Activated naive CD4-positive, alpha-beta T cell (primary cell): Measurements from ENCODE around the gene PRPH.
"Not testable (repeated sequence)": the region's sequence is repeated elsewhere in the genome, so short reads cannot be mapped to it uniquely, and the experiment has no call there.

Experiments used
- DNase-seq, 4 experiments: peaks; one replicate each; lab custom pipeline; 2025; lab: John Stamatoyannopoulos, UW

PRPH gene

GRCh38 chr12:49295082-49295936 is at the start of gene PRPH:
TSS of gene PRPH (plus strand) at chr12:49295147. CDS start at chr12:49295201, 54 bp downstream.
- DNase-seq, result no peak

- DNase-seq, result no peak
These were observed 43.6 kb upstream of the PRPH start for GRCh38 chr12:49251357-49251756.

- no peak for DNase-seq
These were observed 41.8 kb upstream of the PRPH start for GRCh38 chr12:49253033-49253623.

GRCh38 chr12:49255456-49255855 is 39.5 kb upstream of the PRPH start:
- not testable (repeated sequence) for DNase-seq

- DNase-seq, result no peak
These were observed 38.9 kb upstream of the PRPH start for GRCh38 chr12:49255857-49256637.

GRCh38 chr12:49257508-49258184 is 37.3 kb upstream of the PRPH start:
- not testable (repeated sequence) for DNase-seq

GRCh38 chr12:49259452-49259851 is 35.5 kb upstream of the PRPH start:
- DNase-seq, result no peak

- no peak for DNase-seq
These were observed 34.8 kb upstream of the PRPH start for GRCh38 chr12:49260166-49260565.

GRCh38 chr12:49260571-49261363 is 34.2 kb upstream of the PRPH start:
- no peak for DNase-seq

- DNase-seq, result no peak
These were observed 33.2 kb upstream of the PRPH start for GRCh38 chr12:49261721-49262120.

- no peak for DNase-seq
These were observed 31.6 kb upstream of the PRPH start for GRCh38 chr12:49263400-49263763.

GRCh38 chr12:49264466-49264872 is 30.5 kb upstream of the PRPH start:
- peak in 1 of 4 experiments; percentile 36 for DNase-seq

GRCh38 chr12:49264873-49265792 is 29.8 kb upstream of the PRPH start, which contains the start of gene TUBA1C:
TSS of gene TUBA1C (plus strand) at chr12:49265082. CDS start at chr12:49265182, 100 bp downstream.
- DNase-seq, result peak; percentile 63 to 77 (median 66)

GRCh38 chr12:49269191-49269590 is 25.8 kb upstream of the PRPH start:
- DNase-seq, result not testable (repeated sequence)

GRCh38 chr12:49272790-49273725 is 21.9 kb upstream of the PRPH start:
- DNase-seq, result no peak

- no peak for DNase-seq
These were observed 21.1 kb upstream of the PRPH start for GRCh38 chr12:49273726-49274395.

GRCh38 chr12:49274396-49275069 is 20.4 kb upstream of the PRPH start:
- DNase-seq, result no peak
